ENCODE data around the gene RAB21. TPM values are rescaled to one million over a fixed set of nuclear protein-coding genes. Genes with fewer than 3 reads are reported as not detected.
A peak's percentile ranks its signal among the peaks of the same experiment; 100 is the strongest.

Gene RAB21
- total and polyA plus RNA-seq, 2 of the 13 experiments (the other 11 are each of a cell fraction or from before 2014, with no cell fraction given) = 4.4 to 50.9 TPM

- no peak for TF ChIP-seq SIN3A (IDR thresholded peaks at IDR 0.05; ENCODE audit: borderline replicate concordance, low read depth, low read length)
- peak; percentile 65 for TF ChIP-seq CEBPG (CRISPR knock-in tag; IDR thresholded peaks at IDR 0.05)
These were observed 7.6 kb upstream of the RAB21 start (continued) for GRCh38 chr12:71746974-71747611.

DNA sequence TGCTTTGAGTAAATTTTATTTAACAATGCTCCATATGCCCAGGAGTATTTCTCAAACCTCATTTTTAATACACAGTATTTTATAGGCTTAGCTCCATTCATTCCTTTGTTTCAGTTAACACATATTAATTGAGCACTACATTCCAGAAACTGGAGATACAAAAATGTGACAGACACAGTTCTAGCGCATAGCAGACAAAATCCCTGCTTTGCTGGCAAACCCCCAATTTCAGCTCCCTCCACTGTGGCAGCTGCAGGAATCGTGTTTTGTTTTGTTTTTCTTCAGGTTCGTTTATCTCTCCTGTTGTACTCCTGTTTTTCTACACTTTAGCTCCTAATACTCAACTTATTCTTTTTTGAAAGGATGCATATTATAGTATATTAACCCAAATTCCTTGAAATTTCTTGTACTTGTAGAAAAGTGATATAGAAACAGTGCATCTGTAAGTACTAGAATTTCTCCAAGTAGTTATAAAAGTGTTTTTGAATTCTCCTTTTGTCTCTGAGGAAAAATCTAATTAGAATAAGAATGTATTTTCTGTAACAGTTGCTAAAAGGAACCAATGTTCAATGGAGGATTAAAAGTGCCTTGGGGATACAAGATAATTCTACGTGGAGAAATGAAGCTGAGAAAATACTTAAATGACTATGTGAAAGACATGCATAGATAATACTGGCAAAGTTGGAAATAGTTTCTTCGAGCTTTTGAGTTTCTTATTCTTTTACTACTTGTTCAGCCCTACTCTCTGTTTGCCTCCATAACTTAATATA lies 6.4 kb upstream of the RAB21 start:
- DNase-seq (ENCODE audit: low spot score) = no peak
- intact Hi-C loops (cut with micrococcal nuclease; ENCODE audit: unreplicated experiment) = loop anchor here (5.0 kb wide), 2 partner anchors 191 to 306 kb away; no protein-coding TSS in a partner anchor
- TF ChIP-seq ZNF530 (CRISPR knock-in tag; IDR thresholded peaks at IDR 0.05; ENCODE audit: low read depth) (no peak), ZNF33B (CRISPR knock-in tag; IDR thresholded peaks at IDR 0.05) (no peak), GATAD2A (CRISPR knock-in tag; IDR thresholded peaks at IDR 0.05) (no peak), MYNN (CRISPR knock-in tag; IDR thresholded peaks at IDR 0.05; ENCODE audit: low read depth) (no peak), PTBP1 (IDR thresholded peaks at IDR 0.05; ENCODE audit: low read depth, low read length, poor library complexity, severe bottlenecking) (no peak), ZNF256 (CRISPR knock-in tag; conservative IDR thresholded peaks at IDR 0.05) (no peak)
- TF ChIP-seq, protein P1, sequence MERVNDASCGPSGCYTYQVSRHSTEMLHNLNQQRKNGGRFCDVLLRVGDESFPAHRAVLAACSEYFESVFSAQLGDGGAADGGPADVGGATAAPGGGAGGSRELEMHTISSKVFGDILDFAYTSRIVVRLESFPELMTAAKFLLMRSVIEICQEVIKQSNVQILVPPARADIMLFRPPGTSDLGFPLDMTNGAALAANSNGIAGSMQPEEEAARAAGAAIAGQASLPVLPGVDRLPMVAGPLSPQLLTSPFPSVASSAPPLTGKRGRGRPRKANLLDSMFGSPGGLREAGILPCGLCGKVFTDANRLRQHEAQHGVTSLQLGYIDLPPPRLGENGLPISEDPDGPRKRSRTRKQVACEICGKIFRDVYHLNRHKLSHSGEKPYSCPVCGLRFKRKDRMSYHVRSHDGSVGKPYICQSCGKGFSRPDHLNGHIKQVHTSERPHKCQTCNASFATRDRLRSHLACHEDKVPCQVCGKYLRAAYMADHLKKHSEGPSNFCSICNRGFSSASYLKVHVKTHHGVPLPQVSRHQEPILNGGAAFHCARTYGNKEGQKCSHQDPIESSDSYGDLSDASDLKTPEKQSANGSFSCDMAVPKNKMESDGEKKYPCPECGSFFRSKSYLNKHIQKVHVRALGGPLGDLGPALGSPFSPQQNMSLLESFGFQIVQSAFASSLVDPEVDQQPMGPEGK (CRISPR knock-in tag; IDR thresholded peaks at IDR 0.05) = no peak
- TF ChIP-seq, protein P2, sequence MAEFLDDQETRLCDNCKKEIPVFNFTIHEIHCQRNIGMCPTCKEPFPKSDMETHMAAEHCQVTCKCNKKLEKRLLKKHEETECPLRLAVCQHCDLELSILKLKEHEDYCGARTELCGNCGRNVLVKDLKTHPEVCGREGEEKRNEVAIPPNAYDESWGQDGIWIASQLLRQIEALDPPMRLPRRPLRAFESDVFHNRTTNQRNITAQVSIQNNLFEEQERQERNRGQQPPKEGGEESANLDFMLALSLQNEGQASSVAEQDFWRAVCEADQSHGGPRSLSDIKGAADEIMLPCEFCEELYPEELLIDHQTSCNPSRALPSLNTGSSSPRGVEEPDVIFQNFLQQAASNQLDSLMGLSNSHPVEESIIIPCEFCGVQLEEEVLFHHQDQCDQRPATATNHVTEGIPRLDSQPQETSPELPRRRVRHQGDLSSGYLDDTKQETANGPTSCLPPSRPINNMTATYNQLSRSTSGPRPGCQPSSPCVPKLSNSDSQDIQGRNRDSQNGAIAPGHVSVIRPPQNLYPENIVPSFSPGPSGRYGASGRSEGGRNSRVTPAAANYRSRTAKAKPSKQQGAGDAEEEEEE (CRISPR knock-in tag; IDR thresholded peaks at IDR 0.05; ENCODE audit: borderline replicate concordance) = no peak

More for the DNA sequence above, 6.4 kb upstream of the RAB21 start:
- BruUV-seq (replicated peaks) = no TSS peak
- ATAC-seq = no peak
- Histone ChIP-seq H3K4me2 (ENCODE audit: low read depth, low read length) (no peak overlapping the region), H2AFZ (ENCODE audit: low read length) (no peak overlapping the region), H3K27ac (ENCODE audit: extremely low read length, insufficient read depth, low read length) (no peak overlapping the region), H3K9ac (ENCODE audit: insufficient read depth, low read depth, low read length) (no peak overlapping the region), H3K36me3 (replicated peaks in 1 of 2; ENCODE audit: control insufficient read depth in 1 of 2, insufficient read depth in 2 of 2, low read length in 2 of 2) (no peaks in the 10 kb centered on the region), H3K27me3 (ENCODE audit: control insufficient read depth in 1 of 2, insufficient read depth in 2 of 2, low read length in 2 of 2) (no peaks in the 10 kb centered on the region; a peak in 1 of 5 replicates), H3K4me1 (ENCODE audit: insufficient read depth, low read length) (peaks cover 10% of the 10 kb centered on the region), H4K20me1 (ENCODE audit: insufficient read depth, low read length) (no peaks in the 10 kb centered on the region), H3K79me2 (ENCODE audit: insufficient read depth, low read length) (no peaks in the 10 kb centered on the region), H3K4me3 (replicated peaks in 1 of 3; ENCODE audit: insufficient read depth in 1 of 3, low read depth in 2 of 3, low read length in 3 of 3) (no peak overlapping the region), H3K9me3 (ENCODE audit: low read length) (no peaks in the 10 kb centered on the region)
- ChIA-PET CTCF (ENCODE audit: low intra/inter-chr PET ratio, low total read pairs) (interaction anchor here (1.8 kb wide), 1 partner anchor 109 kb away, joined by 17 read pairs; no protein-coding TSS in a partner anchor), POLR2A (no interaction called here)
- 24% methylated on average over 5 of the region's 5 CpGs for WGBS (ENCODE audit: low lambda C conversion rate)
- FAIRE-seq = no peak
- in situ Hi-C loops (cut with HindIII; ENCODE audit: extremely low pct_ligation_motif_present, low pct_unique_long_range_greater_than_20kb) = loop anchor here (25.0 kb wide), 1 partner anchor 611 kb away; no protein-coding TSS in a partner anchor

Measured in HepG2 (cell line).